GM13976 (cell line): ENCODE results near the gene MTCH2.
"Not testable (repeated sequence)": the region's sequence is repeated elsewhere in the genome, so short reads cannot be mapped to it uniquely, and the experiment has no call there.

Source experiments
- DNase-seq: peaks from one replicate; pipeline ENCODE4 v3.0.0; 2012; ENCODE audit warnings: low spot score
- in situ Hi-C: fragments of 300-500 bp; cut with MboI; formaldehyde crosslinking; loops from one replicate; pipeline ENCODE4 v1.12.0; 2022; ENCODE audit warnings: low sequenced_read_pairs, mixed read lengths, inconsistent platforms; ENCODE audit not compliant: unreplicated experiment
- TF ChIP-seq, protein P1 (sequence below): IDR thresholded peaks from 2 replicates; pipeline ENCODE4 v1.5.1; 2012; ENCODE audit warnings: borderline replicate concordance, mild to moderate bottlenecking; ENCODE audit not compliant: insufficient read depth; ENCODE audit errors: extremely low read depth, missing control alignments, control extremely low read depth

The MTCH2 gene

DNA sequence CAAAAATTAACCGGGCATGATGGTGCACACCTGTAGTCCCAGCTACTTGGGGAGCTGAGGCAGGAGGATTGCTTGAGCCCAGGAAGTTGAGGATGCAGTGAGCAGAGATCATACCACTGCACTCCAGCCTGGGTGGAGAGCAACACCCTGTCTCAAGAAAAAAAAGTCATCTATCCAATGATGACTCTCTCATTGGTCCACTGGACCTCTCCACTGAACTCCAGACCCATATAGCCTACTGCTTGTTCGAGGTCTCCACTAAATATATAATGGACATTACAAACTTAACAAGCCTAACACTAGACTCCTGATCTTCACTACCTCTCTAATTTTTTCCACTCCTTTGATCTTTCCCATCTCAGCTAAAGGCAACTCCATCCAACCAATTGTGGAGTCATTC lies 33.5 kb upstream of the MTCH2 start:
- TF ChIP-seq, protein P1, sequence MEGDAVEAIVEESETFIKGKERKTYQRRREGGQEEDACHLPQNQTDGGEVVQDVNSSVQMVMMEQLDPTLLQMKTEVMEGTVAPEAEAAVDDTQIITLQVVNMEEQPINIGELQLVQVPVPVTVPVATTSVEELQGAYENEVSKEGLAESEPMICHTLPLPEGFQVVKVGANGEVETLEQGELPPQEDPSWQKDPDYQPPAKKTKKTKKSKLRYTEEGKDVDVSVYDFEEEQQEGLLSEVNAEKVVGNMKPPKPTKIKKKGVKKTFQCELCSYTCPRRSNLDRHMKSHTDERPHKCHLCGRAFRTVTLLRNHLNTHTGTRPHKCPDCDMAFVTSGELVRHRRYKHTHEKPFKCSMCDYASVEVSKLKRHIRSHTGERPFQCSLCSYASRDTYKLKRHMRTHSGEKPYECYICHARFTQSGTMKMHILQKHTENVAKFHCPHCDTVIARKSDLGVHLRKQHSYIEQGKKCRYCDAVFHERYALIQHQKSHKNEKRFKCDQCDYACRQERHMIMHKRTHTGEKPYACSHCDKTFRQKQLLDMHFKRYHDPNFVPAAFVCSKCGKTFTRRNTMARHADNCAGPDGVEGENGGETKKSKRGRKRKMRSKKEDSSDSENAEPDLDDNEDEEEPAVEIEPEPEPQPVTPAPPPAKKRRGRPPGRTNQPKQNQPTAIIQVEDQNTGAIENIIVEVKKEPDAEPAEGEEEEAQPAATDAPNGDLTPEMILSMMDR = no peak
- in situ Hi-C loops = no loop called here

DNA sequence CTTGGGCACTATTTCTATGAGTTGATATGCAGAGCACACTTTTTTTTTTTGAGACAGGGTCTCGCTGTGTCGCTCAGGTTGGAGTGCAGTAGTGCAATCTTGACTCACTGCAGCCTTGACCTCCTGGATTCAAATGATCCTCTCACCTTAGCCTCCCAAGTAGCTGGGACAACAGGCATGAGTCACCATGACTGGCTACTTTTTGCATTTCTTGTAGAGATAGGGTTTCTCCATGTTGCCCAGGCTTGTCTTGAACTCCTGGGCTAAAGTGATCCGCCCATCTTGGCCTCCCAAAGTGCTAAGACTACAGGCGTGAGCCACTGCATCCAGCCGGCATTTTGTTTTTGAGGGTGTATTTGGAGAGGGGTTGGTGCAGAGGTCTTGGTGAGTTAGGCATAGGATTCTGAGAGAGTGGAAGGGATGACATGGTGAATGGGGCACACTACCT lies 29.9 kb upstream of the MTCH2 start:
- no peak for DNase-seq
- in situ Hi-C loops = no loop called here
- TF ChIP-seq, protein P1 = no peak

More for the DNA sequence above, 33.5 kb upstream of the MTCH2 start:
- no peak for DNase-seq

DNA sequence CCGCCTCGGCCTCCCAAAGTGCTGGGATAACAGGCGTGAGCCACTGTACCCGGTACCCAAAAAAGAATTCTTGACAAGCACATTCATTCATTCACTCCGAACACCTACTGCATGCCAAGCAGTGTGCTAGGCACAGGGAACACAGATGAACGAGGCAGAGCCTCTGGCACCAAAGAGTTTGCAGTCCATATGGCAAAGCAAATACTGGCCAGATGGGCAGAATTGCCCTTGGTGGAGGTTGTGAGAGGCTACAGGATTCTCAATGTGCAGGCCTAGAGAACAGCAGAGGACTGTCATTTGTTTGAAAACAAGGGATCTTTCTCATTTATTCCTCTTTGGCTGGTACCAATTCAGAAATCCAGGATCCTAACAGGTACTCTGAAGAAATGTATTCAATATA lies 27.5 kb upstream of the MTCH2 start:
- in situ Hi-C loops = no loop called here
- DNase-seq = no peak
- TF ChIP-seq, protein P1 = no peak

DNA sequence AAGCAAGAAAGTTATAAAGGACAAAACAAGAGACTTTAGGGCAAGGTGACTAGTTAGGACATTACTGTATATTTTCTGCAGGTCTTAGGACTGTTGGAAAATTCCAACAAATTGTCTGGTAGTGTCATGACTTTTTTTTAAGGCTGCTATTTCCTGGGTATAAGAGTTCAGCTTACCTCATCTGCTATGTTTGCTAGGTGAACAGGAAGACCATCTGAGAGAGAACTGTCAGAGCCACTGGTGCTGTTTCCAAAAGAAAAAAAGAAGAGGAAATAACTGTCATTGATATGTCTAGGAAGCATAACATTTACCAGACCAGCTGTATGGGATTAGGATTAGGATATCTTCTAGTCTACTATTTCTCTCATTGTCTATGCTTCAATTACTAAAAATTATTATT lies 26.3 kb upstream of the MTCH2 start:
- no peak for DNase-seq
- TF ChIP-seq, protein P1 = no peak
- in situ Hi-C loops = no loop called here

DNA sequence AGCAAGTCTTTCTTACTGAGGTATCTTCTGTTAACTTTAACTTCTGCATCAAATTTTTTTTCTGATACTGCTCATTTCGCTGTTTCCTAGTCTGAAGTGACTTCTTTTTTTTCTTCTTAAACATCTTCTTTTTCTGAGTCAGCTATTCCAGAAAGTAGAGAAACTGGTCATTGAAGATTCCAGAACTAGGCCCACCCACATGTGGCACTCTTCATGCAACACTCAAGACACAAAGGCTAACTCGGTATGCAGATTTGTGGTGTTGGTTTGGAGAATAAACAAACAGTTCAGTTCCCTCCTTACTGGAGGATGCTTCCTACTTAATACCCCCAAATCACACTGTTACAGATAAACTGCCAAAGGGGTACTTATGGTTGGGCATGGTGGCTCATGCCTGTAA lies 25.2 kb upstream of the MTCH2 start:
- in situ Hi-C loops = no loop called here
- TF ChIP-seq, protein P1 = no peak
- no peak for DNase-seq

DNA sequence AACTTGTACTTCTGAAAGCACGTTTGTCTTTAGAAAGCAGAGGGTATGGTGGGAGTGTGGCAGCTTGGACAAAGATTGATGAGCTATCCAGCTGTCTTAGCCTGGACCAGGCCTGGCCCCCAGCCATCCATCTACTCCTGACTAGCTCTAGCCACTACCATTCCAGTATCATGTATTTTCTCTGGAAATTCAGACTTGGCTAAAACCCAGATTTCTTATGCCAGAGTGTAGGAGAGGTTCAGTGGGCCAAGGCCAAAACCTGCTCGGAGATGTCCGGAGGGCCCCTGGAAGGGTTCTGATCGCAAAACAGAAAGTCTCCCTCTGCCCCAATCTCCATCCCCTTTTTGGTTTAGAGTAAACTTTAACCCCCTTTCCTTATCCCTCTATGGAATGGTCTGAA lies 24.8 kb upstream of the MTCH2 start:
- TF ChIP-seq, protein P1 = no peak
- in situ Hi-C loops = no loop called here
- DNase-seq = no peak

DNA sequence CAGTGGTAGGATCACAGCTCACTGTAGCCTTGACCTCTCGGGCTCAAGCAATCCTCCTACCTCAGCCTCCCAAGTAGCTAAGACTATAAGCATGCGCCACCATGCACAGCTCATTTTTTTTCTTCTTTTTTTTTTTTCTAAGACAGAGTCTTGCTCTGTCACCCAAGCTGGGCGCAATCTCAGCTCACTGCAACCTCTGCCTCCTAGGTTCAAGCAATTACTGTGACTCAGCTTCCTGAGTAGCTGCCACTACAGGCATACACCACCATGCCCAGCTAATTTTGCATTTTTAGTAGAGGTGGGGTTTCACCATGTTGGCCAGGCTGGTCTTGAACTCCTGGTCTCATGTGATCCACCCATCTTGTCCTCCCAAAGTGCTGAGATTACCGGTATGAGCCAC lies 22.6 kb upstream of the MTCH2 start:
- DNase-seq, in situ Hi-C loops: not testable (repeated sequence)
